ENCODE measurements around the gene KIAA1755.

The KIAA1755 gene

DNA sequence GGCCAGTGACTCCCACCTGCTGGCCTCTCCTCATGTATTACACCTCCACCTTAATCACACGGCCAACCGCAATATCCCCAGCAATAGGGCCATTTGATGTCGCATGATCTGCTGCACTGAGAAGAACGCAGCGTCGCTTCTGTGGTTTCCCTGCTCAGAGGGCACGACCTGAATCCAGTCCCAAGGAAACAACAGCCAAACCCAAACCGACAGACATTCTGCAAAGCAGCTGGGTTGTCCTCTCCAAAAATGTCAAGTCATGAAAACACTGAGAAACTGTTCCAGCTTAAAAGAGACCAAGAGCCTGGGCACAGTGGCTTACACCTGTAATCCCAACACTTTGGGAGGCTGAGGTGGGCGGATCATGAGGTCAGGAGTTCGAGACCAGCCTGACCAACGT is 35.9 kb upstream of the KIAA1755 start:
- H3K27ac ChIP-seq = no peak overlapping the region
- TF ChIP-seq, protein P1, sequence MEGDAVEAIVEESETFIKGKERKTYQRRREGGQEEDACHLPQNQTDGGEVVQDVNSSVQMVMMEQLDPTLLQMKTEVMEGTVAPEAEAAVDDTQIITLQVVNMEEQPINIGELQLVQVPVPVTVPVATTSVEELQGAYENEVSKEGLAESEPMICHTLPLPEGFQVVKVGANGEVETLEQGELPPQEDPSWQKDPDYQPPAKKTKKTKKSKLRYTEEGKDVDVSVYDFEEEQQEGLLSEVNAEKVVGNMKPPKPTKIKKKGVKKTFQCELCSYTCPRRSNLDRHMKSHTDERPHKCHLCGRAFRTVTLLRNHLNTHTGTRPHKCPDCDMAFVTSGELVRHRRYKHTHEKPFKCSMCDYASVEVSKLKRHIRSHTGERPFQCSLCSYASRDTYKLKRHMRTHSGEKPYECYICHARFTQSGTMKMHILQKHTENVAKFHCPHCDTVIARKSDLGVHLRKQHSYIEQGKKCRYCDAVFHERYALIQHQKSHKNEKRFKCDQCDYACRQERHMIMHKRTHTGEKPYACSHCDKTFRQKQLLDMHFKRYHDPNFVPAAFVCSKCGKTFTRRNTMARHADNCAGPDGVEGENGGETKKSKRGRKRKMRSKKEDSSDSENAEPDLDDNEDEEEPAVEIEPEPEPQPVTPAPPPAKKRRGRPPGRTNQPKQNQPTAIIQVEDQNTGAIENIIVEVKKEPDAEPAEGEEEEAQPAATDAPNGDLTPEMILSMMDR (conservative IDR thresholded peaks at IDR 0.05) = no peak

DNA sequence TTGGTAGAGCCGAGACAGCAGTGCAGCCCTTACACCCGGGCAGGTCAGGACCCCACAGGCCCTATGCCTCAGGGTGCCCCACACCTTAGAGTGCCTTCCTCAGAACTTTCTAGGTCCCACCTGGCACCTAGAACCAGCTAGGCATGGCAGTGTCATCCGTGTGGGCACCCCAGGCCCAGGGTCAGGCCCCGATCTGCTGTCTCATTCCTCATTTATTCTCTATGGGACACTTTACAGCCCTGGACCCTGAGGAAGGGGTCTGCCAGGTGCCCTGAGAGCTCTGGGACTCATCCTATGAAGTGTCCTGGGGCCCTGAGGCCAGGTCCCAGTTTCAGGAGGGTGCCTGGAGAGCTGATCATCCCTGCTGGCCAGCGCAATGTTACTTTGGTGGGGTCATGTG is 35.3 kb upstream of the KIAA1755 start:
- TF ChIP-seq, protein P1 (conservative IDR thresholded peaks at IDR 0.05) = no peak
- H3K27ac ChIP-seq = no peak overlapping the region

- TF ChIP-seq, protein P1 (conservative IDR thresholded peaks at IDR 0.05) = no peak
- H3K27ac ChIP-seq = no peak overlapping the region
These were observed 33.6 kb upstream of the KIAA1755 start for GRCh38 chr20:38294076-38294591.

GRCh38 chr20:38293491-38294065 is 33.0 kb upstream of the KIAA1755 start:
- H3K27ac ChIP-seq = no peak overlapping the region

GRCh38 chr20:38291966-38292365 is 31.4 kb upstream of the KIAA1755 start:
- no peak overlapping the region for H3K27ac ChIP-seq
- TF ChIP-seq, protein P1 (conservative IDR thresholded peaks at IDR 0.05) = no peak

More at GRCh38 chr20:38293491-38294065, 33.0 kb upstream of the KIAA1755 start:
- TF ChIP-seq, protein P1 (conservative IDR thresholded peaks at IDR 0.05) = no peak

- no peak overlapping the region for H3K27ac ChIP-seq
- TF ChIP-seq, protein P1 (conservative IDR thresholded peaks at IDR 0.05) = peak; percentile 74
These were observed 30.6 kb upstream of the KIAA1755 start for GRCh38 chr20:38290829-38291814.
